Naive thymus-derived CD4-positive, alpha-beta T cell (primary cell): ENCODE data around the gene PBX2. TPM values are rescaled to one million over a fixed set of nuclear protein-coding genes. Genes with fewer than 3 reads are reported as not detected.

Experiments
- ATAC-seq: fragments of 150-1000 bp; cut with Tn5 transposase; 2 replicates; pipeline ENCODE4 v1.10.0; 2021; ENCODE audit warnings: mild to moderate bottlenecking, moderate library complexity
- CTCF ChIA-PET: fragments of 350-600 bp; sonication (Branson Sonifier 250); formaldehyde crosslinking; loops from one replicate; lab custom pipeline; 2021; ENCODE audit warnings: antibody characterized with exemption; lab: Charles Lee
- POLR2A ChIA-PET: fragments of 350-600 bp; sonication (Branson Sonifier 250); formaldehyde crosslinking; loops from one replicate; lab custom pipeline; 2021; ENCODE audit warnings: antibody characterized with exemption, inconsistent platforms; lab: Charles Lee
- DNase-seq, 9 donors: peaks; one replicate each; pipeline versions ENCODE4 v3.0.0 to v3.0.0-alpha.2; 2020 to 2022; ENCODE audit warnings: mixed read lengths in 1 of 9
- H3K27ac ChIP-seq: one replicate; pipeline ENCODE4 v1.7.0; 2013; ENCODE audit warnings: mild to moderate bottlenecking, low read depth, low read length, moderate library complexity
- H3K27me3 ChIP-seq, 2 donors: one replicate each; pipeline ENCODE4 v1.7.0; 2013; ENCODE audit warnings: low read length in 2 of 2, mild to moderate bottlenecking in 2 of 2, moderate library complexity in 2 of 2; ENCODE audit not compliant: control insufficient read depth in 2 of 2, insufficient read depth in 2 of 2
- H3K36me3 ChIP-seq, 3 experiments: 1 replicate in 2 of 3; 2 replicates in 1 of 3; pipeline ENCODE4 v1.7.0; 2013; ENCODE audit warnings: low read length in 3 of 3, mild to moderate bottlenecking in 3 of 3, moderate library complexity in 1 of 3; ENCODE audit not compliant: insufficient read depth in 3 of 3, control insufficient read depth in 2 of 3
- H3K4me1 ChIP-seq, 2 donors: one replicate each; pipeline ENCODE4 v1.7.0; 2013; ENCODE audit warnings: low read length in 2 of 2, mild to moderate bottlenecking in 2 of 2, moderate library complexity in 1 of 2; ENCODE audit not compliant: control insufficient read depth in 2 of 2, insufficient read depth in 2 of 2
- H3K4me3 ChIP-seq: 2 replicates; pipeline ENCODE4 v1.7.0; 2013; ENCODE audit warnings: mild to moderate bottlenecking, low read length
- H3K9me3 ChIP-seq, 3 experiments: 1 replicate in 2 of 3; 2 replicates in 1 of 3; pipeline ENCODE4 v1.7.0; 2013; ENCODE audit warnings: low read length in 3 of 3; ENCODE audit not compliant: control insufficient read depth in 2 of 3
- H3K27ac Mint-ChIP-seq, 9 donors: one replicate each; pipeline ENCODE4 v1.8.0; 2020 to 2022; ENCODE audit warnings: mixed read lengths in 9 of 9, mild to moderate bottlenecking in 8 of 9, moderate library complexity in 5 of 9, inconsistent platforms in 2 of 9
- H3K27me3 Mint-ChIP-seq, 5 donors: one replicate each; pipeline ENCODE4 v1.8.0; 2021 to 2022; ENCODE audit warnings: mixed read lengths in 5 of 5, mild to moderate bottlenecking in 1 of 5
- H3K36me3 Mint-ChIP-seq, 5 donors: one replicate each; pipeline ENCODE4 v1.8.0; 2020 to 2022; ENCODE audit warnings: mixed read lengths in 5 of 5, mild to moderate bottlenecking in 3 of 5, inconsistent platforms in 1 of 5
- H3K4me1 Mint-ChIP-seq, 7 donors: one replicate each; pipeline ENCODE4 v1.8.0; 2020 to 2022; ENCODE audit warnings: mixed read lengths in 7 of 7, mild to moderate bottlenecking in 3 of 7, inconsistent platforms in 1 of 7
- H3K4me3 Mint-ChIP-seq, 10 donors: one replicate each; pipeline ENCODE4 v1.8.0; 2020 to 2022; ENCODE audit warnings: mild to moderate bottlenecking in 10 of 10, mixed read lengths in 10 of 10, moderate library complexity in 6 of 10, inconsistent platforms in 2 of 10
- H3K9me3 Mint-ChIP-seq, 11 donors: one replicate each; pipeline ENCODE4 v1.8.0; 2020 to 2022; ENCODE audit warnings: mixed read lengths in 11 of 11, mild to moderate bottlenecking in 4 of 11, inconsistent platforms in 1 of 11, moderate library complexity in 1 of 11
- intact Hi-C, 2 donors: fragments of 100-400 bp; cut with micrococcal nuclease; formaldehyde crosslinking; loops; one replicate each; pipeline ENCODE4 v1.15.1; 2023
- polyA plus RNA-seq, 2 donors: library from polyadenylated mRNA; unstranded; fragments of 300-500 nt; fragmentation: Illumina TruSeq; gene quantifications; one replicate each; pipeline ENCODE4 v1.2.3, GENCODE V29; 2021
- total RNA-seq, 6 experiments: library from RNA in 5 of 6; stranded (reverse) in 5 of 6; gene quantifications; 1 replicate in 5 of 6; 2 replicates in 1 of 6; pipeline ENCODE4 v1.2.3 and lab custom pipeline; 2021 to 2026

PBX2 gene
- total and polyA plus RNA-seq, 7 experiments from 2014 or later = 2.5 to 221 (median 108) TPM

DNA sequence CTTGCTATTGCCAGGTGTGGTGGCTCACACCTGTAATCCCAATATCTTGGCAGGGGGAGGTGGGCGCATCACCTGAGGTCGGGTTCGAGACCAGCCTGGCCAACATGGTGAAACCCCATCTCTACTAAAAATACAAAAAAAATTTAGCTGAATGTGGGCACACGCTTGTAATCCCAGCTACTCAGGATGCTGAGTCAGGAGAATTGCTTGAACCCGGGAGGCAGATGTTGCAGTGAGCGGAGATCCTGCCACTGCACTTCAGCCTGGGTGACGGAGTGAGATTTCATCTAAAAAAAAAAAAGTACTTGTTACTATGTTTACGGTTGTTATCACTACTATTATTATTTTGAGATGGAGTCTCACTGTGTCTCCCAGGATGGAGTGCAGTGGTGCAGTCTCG is 33.1 kb downstream of the PBX2 start:
- peaks cover 0 to 15% (median 0%) of the 10 kb centered on the region in 3 experiments for H3K36me3 ChIP-seq
- H3K4me1 ChIP-seq = peaks cover 10 to 29% of the 10 kb centered on the region in 2 donors
- H3K9me3 ChIP-seq = no peaks in the 10 kb centered on the region
- no peak for ATAC-seq
- H3K27me3 ChIP-seq = no peaks in the 10 kb centered on the region
- POLR2A ChIA-PET = interaction anchor here (1.4 kb wide), 1 partner anchor 12 kb away, joined by 4 read pairs; no protein-coding TSS in a partner anchor
- Mint-ChIP-seq H3K9me3 (no peaks in the 10 kb centered on the region), H3K27me3 (peaks cover 0 to 11% (median 0%) of the 10 kb centered on the region in 5 donors), H3K4me3 (no peak overlapping the region), H3K27ac (no peak overlapping the region), H3K4me1 (peaks cover 23 to 53% (median 43%) of the 10 kb centered on the region in 7 donors), H3K36me3 (peaks cover 1 to 15% (median 9%) of the 10 kb centered on the region in 5 donors)
- CTCF ChIA-PET = interaction anchor here (1.2 kb wide), 1 partner anchor 790 kb away, joined by 3 read pairs; no protein-coding TSS in a partner anchor
- intact Hi-C loops = no loop called here
- H3K27ac ChIP-seq = no peak overlapping the region
- no peak for DNase-seq
- no peak overlapping the region for H3K4me3 ChIP-seq

DNA sequence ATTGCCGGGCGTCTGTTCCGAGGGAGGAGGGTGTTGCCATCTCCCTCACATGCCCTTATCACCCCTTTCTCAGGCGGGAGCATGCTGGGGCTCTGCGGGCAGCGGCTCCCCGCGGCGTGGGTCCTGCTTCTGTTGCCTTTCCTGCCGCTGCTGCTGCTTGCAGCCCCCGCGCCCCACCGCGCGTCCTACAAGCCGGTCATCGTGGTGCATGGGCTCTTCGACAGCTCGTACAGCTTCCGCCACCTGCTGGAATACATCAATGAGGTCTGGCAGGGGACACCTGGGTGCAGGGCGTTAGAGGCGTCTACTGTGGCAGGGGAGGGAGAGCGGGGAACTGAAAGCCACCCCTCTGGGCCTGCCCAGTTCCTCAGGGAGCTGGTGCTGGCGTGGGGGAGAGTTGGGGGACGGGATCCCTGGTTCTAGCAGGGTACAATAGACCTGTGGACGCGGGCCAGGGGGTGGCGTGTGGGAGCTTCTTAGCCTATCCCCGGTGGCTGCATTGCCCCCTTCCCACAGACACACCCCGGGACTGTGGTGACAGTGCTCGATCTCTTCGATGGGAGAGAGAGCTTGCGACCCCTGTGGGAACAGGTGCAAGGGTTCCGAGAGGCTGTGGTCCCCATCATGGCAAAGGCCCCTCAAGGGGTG is 35.4 kb downstream of the PBX2 start:
- Histone ChIP-seq H3K9me3 (no peaks in the 10 kb centered on the region), H3K27ac (peak overlapping the region; percentile 82), H3K27me3 (no peaks in the 10 kb centered on the region), H3K4me1 (peaks cover 10 to 35% of the 10 kb centered on the region in 2 donors), H3K4me3 (peak overlapping the region; percentile 68), H3K36me3 (peaks cover 0 to 15% (median 0%) of the 10 kb centered on the region in 3 experiments)
- intact Hi-C loops = loop anchor here (1.0 to 2.0 kb wide), 7 partner anchors 22 to 68 kb away; partner anchors contain the start of genes AGPAT1 (in 2 of the 2), FKBPL (in 2 of the 2) and PBX2 (in 1 of the 2)
- H3K4me3 Mint-ChIP-seq = peak overlapping the region; percentile 87 to 100 (median 98)
- H3K4me1 Mint-ChIP-seq = peaks cover 38 to 70% (median 60%) of the 10 kb centered on the region in 7 donors
- ChIA-PET POLR2A (interaction anchor here (0.6 to 1.3 kb wide), 7 partner anchors 23 to 689 kb away, joined by 3 to 9 read pairs (median 3); partner anchors contain the start of genes ATF6B, GPSM3 and PSMB8), CTCF (interaction anchor here (0.7 to 1.3 kb wide), 7 partner anchors 10 to 673 kb away, joined by 3 to 15 read pairs (median 5); partner anchors contain the start of gene EGFL8)
- H3K36me3 Mint-ChIP-seq = peaks cover 1 to 15% (median 9%) of the 10 kb centered on the region in 5 donors
- ATAC-seq = peak; percentile 79
- peak overlapping the region; percentile 87 to 98 (median 92) for H3K27ac Mint-ChIP-seq
- H3K9me3 Mint-ChIP-seq = peaks cover 0 to 2% (median 0%) of the 10 kb centered on the region in 11 donors
- H3K27me3 Mint-ChIP-seq = peaks cover 0 to 29% (median 12%) of the 10 kb centered on the region in 5 donors
- peak in 8 of 9 donors; percentile 62 to 72 (median 66) for DNase-seq

DNA sequence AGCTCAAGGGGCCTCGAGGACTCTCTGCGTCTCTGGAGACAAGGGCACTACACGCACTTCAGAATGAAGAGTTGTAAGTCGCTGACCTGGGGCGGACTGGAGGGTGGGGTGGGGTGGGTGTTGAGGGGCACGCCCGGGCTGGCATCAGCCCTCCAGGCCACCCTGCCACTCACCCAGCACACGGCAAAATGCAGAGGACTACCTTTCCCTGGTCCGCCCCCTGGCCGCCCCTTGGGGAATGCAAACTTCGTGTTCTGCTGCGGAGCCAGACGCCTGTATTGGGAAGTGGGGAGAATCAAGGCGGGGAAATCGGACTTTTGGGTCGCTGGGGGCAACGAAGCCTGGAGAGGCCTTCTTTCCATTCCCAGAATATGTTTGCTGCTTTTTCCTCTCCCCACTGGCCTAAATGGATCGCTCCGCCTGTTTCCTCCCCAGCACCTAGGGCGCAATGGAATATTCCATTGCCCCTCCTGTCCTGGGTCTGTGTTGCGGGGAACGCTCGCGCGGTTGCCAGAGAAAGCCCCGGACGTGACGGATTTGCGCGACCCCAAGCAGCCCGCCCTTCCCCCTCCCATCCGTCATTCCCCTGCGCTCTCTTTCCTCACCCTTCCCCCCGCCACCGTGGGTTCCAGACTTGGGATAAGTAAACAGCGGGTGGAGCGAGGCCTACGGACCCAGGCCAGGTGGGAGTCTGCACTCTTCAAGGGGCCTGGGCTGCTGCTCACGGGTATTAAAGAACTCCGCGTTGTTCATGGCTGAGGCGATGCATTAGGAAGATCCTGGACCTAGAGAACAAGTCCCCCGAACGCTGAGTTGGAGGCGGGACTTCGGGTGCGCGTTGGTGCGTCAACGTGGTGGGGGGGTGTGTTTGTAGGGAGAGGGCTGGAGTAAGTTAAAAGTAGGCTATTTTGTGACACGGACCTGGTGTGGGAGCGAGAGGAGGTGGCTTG is 36.2 kb downstream of the PBX2 start, which contains the start of gene PPT2:
TSS of gene PPT2 (plus strand) at position 578 of the 950 bp plus-strand sequence. CDS start 454 bp downstream, outside the sequence.
- Mint-ChIP-seq H3K4me3 (peak within 1 kb of the TSS; percentile 87 to 100 (median 98)), H3K9me3 (peaks cover 0 to 2% (median 0%) of the 10 kb centered on the region in 11 donors), H3K4me1 (peaks cover 42 to 74% (median 65%) of the 10 kb centered on the region in 7 donors), H3K27me3 (peaks cover 0 to 34% (median 12%) of the 10 kb centered on the region in 5 donors), H3K27ac (peak within 1 kb of the TSS; percentile 87 to 98 (median 92)), H3K36me3 (peaks cover 1 to 18% (median 9%) of the 10 kb centered on the region in 5 donors)
- no peaks in the 10 kb centered on the region for H3K9me3 ChIP-seq
- H3K36me3 ChIP-seq = peaks cover 0 to 15% (median 0%) of the 10 kb centered on the region in 3 experiments
- DNase-seq = peak; percentile 34 to 85 (median 72)
- ChIA-PET CTCF (interaction anchor here (0.7 to 1.3 kb wide), 6 partner anchors 11 to 674 kb away, joined by 3 to 15 read pairs (median 5); partner anchors contain the start of gene EGFL8), POLR2A (interaction anchor here (0.6 to 1.6 kb wide), 7 partner anchors 22 to 690 kb away, joined by 3 to 9 read pairs (median 3); partner anchors contain the start of genes ATF6B, GPSM3 and PSMB8)
- H3K4me3 ChIP-seq = peak within 1 kb of the TSS; percentile 68
- H3K27me3 ChIP-seq = no peaks in the 10 kb centered on the region
- H3K27ac ChIP-seq = peak within 1 kb of the TSS; percentile 82
- intact Hi-C loops = loop anchor here (1.0 to 2.0 kb wide), 7 partner anchors 22 to 67 kb away; partner anchors contain the start of genes AGPAT1 (in 2 of the 2), FKBPL (in 2 of the 2) and PBX2 (in 1 of the 2)
- H3K4me1 ChIP-seq = peaks cover 10 to 35% of the 10 kb centered on the region in 2 donors
- peak; percentile 82 for ATAC-seq

DNA sequence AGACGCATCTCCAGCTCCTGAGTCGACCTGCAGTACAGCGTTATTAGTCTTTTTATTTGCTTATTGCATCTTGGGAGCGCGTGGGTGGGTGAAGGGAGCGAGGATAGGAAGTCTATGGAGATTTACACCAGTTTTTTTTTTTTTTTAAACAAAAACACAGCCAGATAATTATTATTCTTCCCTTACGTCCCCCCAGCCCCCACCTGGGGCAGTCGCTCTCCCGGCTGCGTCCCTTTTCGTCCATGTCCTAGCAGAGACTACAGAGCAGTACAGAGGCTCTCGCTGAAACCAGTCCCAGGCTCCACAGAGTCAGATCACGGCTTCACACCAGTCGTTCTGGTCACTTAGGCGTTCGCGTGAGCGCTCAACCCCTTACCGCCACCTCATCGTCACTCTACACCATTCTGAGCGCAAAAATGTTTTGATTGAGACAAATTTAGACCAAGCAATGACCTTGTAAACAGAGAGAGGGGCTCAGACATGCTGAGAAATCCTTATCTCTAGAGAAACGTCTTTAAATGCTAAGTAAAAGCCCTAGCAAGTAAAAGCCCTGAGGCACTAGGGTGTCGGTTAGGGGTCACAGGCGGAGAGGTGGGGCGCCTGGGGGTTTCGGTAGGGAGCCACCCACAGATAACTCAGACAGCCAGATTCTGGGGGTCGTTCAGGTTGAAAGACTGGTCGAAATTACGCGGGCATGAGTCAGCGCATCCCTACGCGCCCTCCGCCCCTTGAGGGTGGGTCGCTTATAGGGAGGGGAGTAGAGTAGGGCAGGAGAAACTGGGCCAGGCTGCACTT is 37.0 kb downstream of the PBX2 start:
- POLR2A ChIA-PET = interaction anchor here (0.5 to 1.6 kb wide), 5 partner anchors 13 to 413 kb away, joined by 3 to 7 read pairs (median 3); partner anchors contain the start of genes FKBPL and MSH5
- H3K9me3 Mint-ChIP-seq = peaks cover 0 to 5% (median 0%) of the 10 kb centered on the region in 11 donors
- CTCF ChIA-PET = interaction anchor here (0.9 kb wide), 1 partner anchor 23 kb away, joined by 3 read pairs; the partner anchor contains the start of gene AGPAT1
- ATAC-seq (no peak), DNase-seq (no peak)
- H3K4me1 ChIP-seq = peaks cover 10 to 35% of the 10 kb centered on the region in 2 donors
- H3K27me3 Mint-ChIP-seq = peaks cover 0 to 42% (median 12%) of the 10 kb centered on the region in 5 donors
- H3K4me1 Mint-ChIP-seq = peaks cover 50 to 78% (median 71%) of the 10 kb centered on the region in 7 donors
- H3K27me3 ChIP-seq = no peaks in the 10 kb centered on the region
- H3K36me3 ChIP-seq = peaks cover 0 to 8% (median 0%) of the 10 kb centered on the region in 3 experiments
- peak overlapping the region; percentile 58 to 100 (median 86) for H3K4me3 Mint-ChIP-seq
- intact Hi-C loops = no loop called here
- H3K9me3 ChIP-seq = no peaks in the 10 kb centered on the region
- peak overlapping the region; percentile 82 for H3K27ac ChIP-seq
- H3K27ac Mint-ChIP-seq = peak overlapping the region in 8 of 9 donors; percentile 6 to 98 (median 89)
- H3K4me3 ChIP-seq = no peak overlapping the region
- H3K36me3 Mint-ChIP-seq = peaks cover 0 to 12% (median 6%) of the 10 kb centered on the region in 5 donors
